Measurements from ENCODE around the gene PRR29. TPM values are rescaled to one million over a fixed set of nuclear protein-coding genes. Genes with fewer than 3 reads are reported as not detected.

Gene PRR29
- total RNA-seq, 1 donor from 2014 or later: not detected

DNA sequence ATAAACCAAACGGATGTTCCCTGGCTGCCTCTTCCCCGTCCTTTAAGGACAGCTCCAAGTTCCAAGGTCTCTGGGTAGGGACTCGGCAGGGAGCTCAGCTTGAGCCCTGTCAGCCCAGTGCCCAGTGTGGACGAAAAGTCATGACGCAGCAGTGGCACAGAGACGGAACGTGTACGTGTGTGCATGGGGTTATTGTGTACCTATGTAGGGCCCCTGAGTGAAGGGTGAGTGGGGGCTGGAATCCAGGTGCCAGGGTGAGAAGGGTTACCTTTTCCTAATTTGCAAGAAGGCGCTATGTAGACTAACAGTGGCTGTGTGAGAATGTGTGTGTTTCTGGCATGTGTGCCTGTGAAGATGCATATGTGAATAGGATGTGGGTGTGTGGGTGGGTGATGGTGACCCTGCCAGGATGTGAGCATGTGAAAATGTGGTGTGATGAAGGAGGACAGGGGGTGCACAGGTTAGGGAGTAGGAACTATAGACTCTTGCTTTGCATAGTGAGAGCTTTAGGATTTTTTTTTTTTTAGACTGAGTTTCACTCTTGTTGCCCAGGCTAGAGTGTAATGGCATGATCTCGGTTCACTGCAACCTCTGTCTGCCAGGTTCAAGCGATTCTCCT, 31.4 kb upstream of the PRR29 start:
- ATAC-seq (ENCODE audit: low read depth) (peak; percentile 25), DNase-seq (no peak)
- H3K36me3 Mint-ChIP-seq (ENCODE audit: low read depth): no peaks in the 10 kb centered on the region
- no peaks in the 10 kb centered on the region for H3K27me3 Mint-ChIP-seq
- no peak overlapping the region for H3K4me3 Mint-ChIP-seq
- POLR2A ChIA-PET: interaction anchor here (1.8 kb wide), 1 partner anchor 53 kb away, joined by 6 read pairs; the partner anchor contains the start of gene ICAM2
- H3K4me1 Mint-ChIP-seq: peaks cover 13% of the 10 kb centered on the region
- CTCF ChIA-PET: interaction anchor here (1.5 kb wide), 1 partner anchor 20 kb away, joined by 3 read pairs; no protein-coding TSS in a partner anchor
- TF ChIP-seq, protein P1, sequence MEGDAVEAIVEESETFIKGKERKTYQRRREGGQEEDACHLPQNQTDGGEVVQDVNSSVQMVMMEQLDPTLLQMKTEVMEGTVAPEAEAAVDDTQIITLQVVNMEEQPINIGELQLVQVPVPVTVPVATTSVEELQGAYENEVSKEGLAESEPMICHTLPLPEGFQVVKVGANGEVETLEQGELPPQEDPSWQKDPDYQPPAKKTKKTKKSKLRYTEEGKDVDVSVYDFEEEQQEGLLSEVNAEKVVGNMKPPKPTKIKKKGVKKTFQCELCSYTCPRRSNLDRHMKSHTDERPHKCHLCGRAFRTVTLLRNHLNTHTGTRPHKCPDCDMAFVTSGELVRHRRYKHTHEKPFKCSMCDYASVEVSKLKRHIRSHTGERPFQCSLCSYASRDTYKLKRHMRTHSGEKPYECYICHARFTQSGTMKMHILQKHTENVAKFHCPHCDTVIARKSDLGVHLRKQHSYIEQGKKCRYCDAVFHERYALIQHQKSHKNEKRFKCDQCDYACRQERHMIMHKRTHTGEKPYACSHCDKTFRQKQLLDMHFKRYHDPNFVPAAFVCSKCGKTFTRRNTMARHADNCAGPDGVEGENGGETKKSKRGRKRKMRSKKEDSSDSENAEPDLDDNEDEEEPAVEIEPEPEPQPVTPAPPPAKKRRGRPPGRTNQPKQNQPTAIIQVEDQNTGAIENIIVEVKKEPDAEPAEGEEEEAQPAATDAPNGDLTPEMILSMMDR (IDR thresholded peaks at IDR 0.05): no peak
- no peak overlapping the region for H3K27ac Mint-ChIP-seq
- intact Hi-C loops (cut with micrococcal nuclease): no loop called here
- no peaks in the 10 kb centered on the region for H3K9me3 Mint-ChIP-seq

DNA sequence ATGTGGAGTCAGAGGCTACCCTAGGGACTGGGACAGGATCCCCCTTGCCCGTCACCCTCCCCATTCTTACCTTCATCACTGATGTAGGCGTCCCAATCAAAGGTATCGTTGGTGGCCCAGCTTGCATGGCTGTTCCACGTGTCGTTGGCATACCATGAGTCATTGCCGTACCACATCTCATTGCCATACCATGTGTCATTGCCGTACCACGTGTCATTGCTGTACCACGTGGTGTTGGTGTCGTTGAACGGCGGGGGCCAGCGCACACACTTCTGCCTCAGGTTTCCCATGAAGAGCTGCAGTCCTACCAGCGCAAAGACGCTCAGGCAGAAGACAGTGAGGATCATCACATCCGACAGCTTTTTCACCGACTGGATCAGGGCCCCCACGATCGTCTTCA, 30.2 kb upstream of the PRR29 start:
- POLR2A ChIA-PET: interaction anchor here (0.5 to 0.7 kb wide), 4 partner anchors 23 to 218 kb away, joined by 3 to 5 read pairs (median 3); no protein-coding TSS in a partner anchor
- intact Hi-C loops (cut with micrococcal nuclease): no loop called here
- Mint-ChIP-seq H3K27me3 (peaks cover 4% of the 10 kb centered on the region), H3K4me3 (no peak overlapping the region), H3K4me1 (peaks cover 6% of the 10 kb centered on the region), H3K9me3 (no peaks in the 10 kb centered on the region), H3K27ac (no peak overlapping the region), H3K36me3 (ENCODE audit: low read depth) (no peaks in the 10 kb centered on the region)
- ATAC-seq (ENCODE audit: low read depth) (no peak), DNase-seq (no peak)
- TF ChIP-seq, protein P1 (IDR thresholded peaks at IDR 0.05): no peak
- CTCF ChIA-PET: no interaction called here

DNA sequence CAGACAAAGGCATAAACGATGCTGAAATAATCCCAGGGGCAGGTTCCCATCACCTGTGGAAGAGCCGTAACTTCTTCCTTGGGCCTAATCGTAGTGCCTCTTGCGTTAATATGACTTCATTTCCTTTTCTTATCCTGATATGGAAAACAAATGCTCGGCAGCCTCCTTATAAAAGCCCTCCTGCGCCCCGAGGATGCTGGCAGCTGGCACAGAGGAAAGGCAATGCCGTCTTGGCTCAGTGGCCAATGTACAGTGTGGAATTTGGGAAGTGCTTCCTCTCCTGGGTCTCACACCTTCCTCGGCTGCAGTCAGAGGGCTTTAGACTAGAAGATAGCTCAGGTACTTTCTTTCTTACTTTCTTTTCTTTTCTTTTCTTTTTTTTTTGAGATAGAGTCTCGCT, 28.9 kb upstream of the PRR29 start:
- peaks cover 6% of the 10 kb centered on the region for H3K4me1 Mint-ChIP-seq
- no peaks in the 10 kb centered on the region for H3K36me3 Mint-ChIP-seq (ENCODE audit: low read depth)
- ChIA-PET POLR2A (no interaction called here), CTCF (interaction anchor here (0.9 to 1.9 kb wide), 2 partner anchors 23 to 56 kb away, joined by 3 to 6 read pairs; no protein-coding TSS in a partner anchor)
- H3K27ac Mint-ChIP-seq: no peak overlapping the region
- TF ChIP-seq, protein P1 (IDR thresholded peaks at IDR 0.05): no peak
- H3K4me3 Mint-ChIP-seq: no peak overlapping the region
- ATAC-seq (ENCODE audit: low read depth): no peak
- peaks cover 9% of the 10 kb centered on the region for H3K27me3 Mint-ChIP-seq
- DNase-seq: no peak
- intact Hi-C loops (cut with micrococcal nuclease): no loop called here
- H3K9me3 Mint-ChIP-seq: no peaks in the 10 kb centered on the region

DNA sequence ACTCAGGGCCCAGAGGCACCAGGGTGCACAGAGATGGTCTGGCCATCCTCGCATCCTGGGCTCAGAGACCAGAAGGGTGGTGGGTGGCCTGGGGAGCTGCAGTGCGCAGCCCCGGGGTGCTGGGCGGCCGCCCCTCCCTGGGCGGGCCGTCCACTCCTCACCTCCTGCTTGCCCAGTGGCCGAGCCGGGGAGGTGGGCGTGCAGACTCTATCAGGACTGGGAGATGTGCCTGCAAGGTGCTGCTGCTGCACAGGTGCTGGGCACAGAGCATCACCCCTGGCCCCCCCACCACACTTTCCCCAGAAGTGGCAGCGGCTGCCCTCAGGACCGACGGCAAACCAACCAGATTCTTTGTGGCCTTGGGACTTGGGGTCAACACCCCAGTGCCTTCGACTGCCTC, 25.4 kb upstream of the PRR29 start, which contains the start of gene SCN4A:
SCN4A (minus strand) TSS at position 123 of the 400 bp plus-strand sequence; CDS start at position 46, 77 bp downstream.
- intact Hi-C loops (cut with micrococcal nuclease): loop anchor here (2.0 kb wide), 1 partner anchor 18 kb away; no protein-coding TSS in a partner anchor
- ChIA-PET POLR2A (interaction anchor here (1.3 kb wide), 1 partner anchor 18 kb away, joined by 3 read pairs; no protein-coding TSS in a partner anchor), CTCF (no interaction called here)
- ATAC-seq (ENCODE audit: low read depth): no peak
- Mint-ChIP-seq H3K27me3 (peaks cover 24% of the 10 kb centered on the region), H3K9me3 (no peaks in the 10 kb centered on the region), H3K4me1 (peaks cover 4% of the 10 kb centered on the region), H3K27ac (no peak within 1 kb of the TSS), H3K36me3 (ENCODE audit: low read depth) (no peaks in the 10 kb centered on the region), H3K4me3 (no peak within 1 kb of the TSS)
- no peak for DNase-seq
- TF ChIP-seq, protein P1 (IDR thresholded peaks at IDR 0.05): no peak

DNA sequence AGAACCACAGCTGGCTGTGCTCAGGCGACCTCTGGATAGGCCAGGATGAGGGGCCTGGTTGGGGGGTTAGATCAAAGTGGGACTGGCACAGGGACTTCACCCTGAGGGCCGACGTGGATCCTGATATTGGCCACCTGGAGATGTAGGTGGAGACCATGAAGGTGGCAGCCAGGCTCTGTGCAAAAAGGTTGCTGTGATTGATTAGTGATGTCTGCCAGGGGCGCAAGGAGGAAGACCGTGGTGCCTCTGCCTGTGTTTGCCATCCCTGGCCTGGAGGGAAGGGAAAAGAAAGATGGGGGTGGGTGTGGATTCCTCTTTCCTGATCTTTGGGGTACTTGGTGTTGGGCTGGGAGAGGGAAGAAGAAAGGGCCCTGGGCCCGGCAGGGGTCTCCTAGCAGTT, 24.9 kb upstream of the PRR29 start:
- ATAC-seq (ENCODE audit: low read depth): no peak
- H3K36me3 Mint-ChIP-seq (ENCODE audit: low read depth): no peaks in the 10 kb centered on the region
- no peak overlapping the region for H3K4me3 Mint-ChIP-seq
- H3K27ac Mint-ChIP-seq: no peak overlapping the region
- no peak for DNase-seq
- H3K27me3 Mint-ChIP-seq: peaks cover 24% of the 10 kb centered on the region
- TF ChIP-seq, protein P1 (IDR thresholded peaks at IDR 0.05): no peak
- H3K4me1 Mint-ChIP-seq: peaks cover 4% of the 10 kb centered on the region
- H3K9me3 Mint-ChIP-seq: no peaks in the 10 kb centered on the region
- intact Hi-C loops (cut with micrococcal nuclease): loop anchor here (2.0 kb wide), 1 partner anchor 18 kb away; no protein-coding TSS in a partner anchor
- POLR2A ChIA-PET: interaction anchor here (1.3 kb wide), 1 partner anchor 18 kb away, joined by 3 read pairs; no protein-coding TSS in a partner anchor
- CTCF ChIA-PET: no interaction called here

Measured in activated B cell treated with CpG ODN at 0.5 μM for 24 hours (primary cell).